Epidermal melanocyte (primary cell): Measurements from ENCODE around the gene CFAP90.

Experiments used
- DNase-seq: peaks from one replicate; pipeline ENCODE4 v3.0.0; 2011; ENCODE audit warnings: low spot score; ENCODE audit not compliant: insufficient read length

The CFAP90 gene

GRCh38 chr5:7823594-7823993, 27.3 kb downstream of the CFAP90 start:
- no peak for DNase-seq

GRCh38 chr5:7822449-7822848, 28.5 kb downstream of the CFAP90 start:
- no peak for DNase-seq

GRCh38 chr5:7816535-7816901, 34.4 kb downstream of the CFAP90 start:
- DNase-seq: no peak

- peak; percentile 72 for DNase-seq
These were observed 34.9 kb downstream of the CFAP90 start for GRCh38 chr5:7815892-7816534.

- no peak for DNase-seq
These were observed 36.1 kb downstream of the CFAP90 start for GRCh38 chr5:7814816-7815215.

- no peak for DNase-seq
These were observed 37.4 kb downstream of the CFAP90 start for GRCh38 chr5:7813576-7813975.

GRCh38 chr5:7813007-7813406, 37.9 kb downstream of the CFAP90 start:
- DNase-seq: no peak

GRCh38 chr5:7811715-7812114, 39.2 kb downstream of the CFAP90 start:
- no peak for DNase-seq

GRCh38 chr5:7808998-7809397, 41.9 kb downstream of the CFAP90 start:
- no peak for DNase-seq

- DNase-seq: no peak
These were observed 45.6 kb downstream of the CFAP90 start for GRCh38 chr5:7805379-7805778.

- no peak for DNase-seq
These were observed 47.0 kb downstream of the CFAP90 start for GRCh38 chr5:7803937-7804336.

- no peak for DNase-seq
These were observed 48.1 kb downstream of the CFAP90 start for GRCh38 chr5:7802855-7803254.

- no peak for DNase-seq
These were observed 48.9 kb downstream of the CFAP90 start for GRCh38 chr5:7801891-7802614.

- DNase-seq: no peak
These were observed 55.6 kb downstream of the CFAP90 start for GRCh38 chr5:7795306-7795705.

- no peak for DNase-seq
These were observed 56.1 kb downstream of the CFAP90 start for GRCh38 chr5:7794823-7795222.

- no peak for DNase-seq
These were observed 56.6 kb downstream of the CFAP90 start for GRCh38 chr5:7794311-7794710.

GRCh38 chr5:7793895-7794294, 57.0 kb downstream of the CFAP90 start:
- DNase-seq: no peak

GRCh38 chr5:7789567-7789966, 61.4 kb downstream of the CFAP90 start:
- no peak for DNase-seq

GRCh38 chr5:7787770-7788169, 63.2 kb downstream of the CFAP90 start:
- no peak for DNase-seq

GRCh38 chr5:7784683-7785380, 66.1 kb downstream of the CFAP90 start:
- DNase-seq: no peak

- no peak for DNase-seq
These were observed 69.0 kb downstream of the CFAP90 start for GRCh38 chr5:7781899-7782298.
